ENCODE results near the gene TUSC2. TPM values are rescaled to one million over a fixed set of nuclear protein-coding genes. Genes with fewer than 3 reads are reported as not detected.
"Not testable (repeated sequence)": the region's sequence is repeated elsewhere in the genome, so short reads cannot be mapped to it uniquely, and the experiment has no call there.

The TUSC2 gene
- total RNA-seq, 1 donor from 2014 or later, result 32.9 TPM

DNA sequence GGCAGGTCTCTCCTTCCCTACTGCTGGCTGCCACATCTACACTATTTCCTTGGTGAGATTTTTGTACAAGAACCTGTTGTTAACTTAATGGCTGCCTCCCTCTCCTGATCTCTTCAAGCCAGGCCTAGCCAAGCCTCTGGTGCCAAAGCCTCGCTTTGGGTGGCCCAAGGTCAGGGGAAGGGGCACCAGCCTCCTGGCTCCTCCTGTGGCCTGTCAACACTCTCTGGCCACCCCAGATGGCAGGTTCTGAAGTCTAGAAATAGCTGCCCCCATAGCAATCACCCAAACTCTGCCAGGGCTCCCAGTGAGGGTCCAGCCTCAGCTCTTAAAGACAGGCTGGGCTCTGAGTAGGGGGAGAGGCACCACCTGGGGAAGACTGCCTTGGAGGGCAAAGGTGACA lies 40.8 kb downstream of the TUSC2 start:
- H3K27ac ChIP-seq (replicated peaks), result peak overlapping the region; percentile 86
- H3K4me3 ChIP-seq, result peak overlapping the region; percentile 9
- TF ChIP-seq, protein P1, sequence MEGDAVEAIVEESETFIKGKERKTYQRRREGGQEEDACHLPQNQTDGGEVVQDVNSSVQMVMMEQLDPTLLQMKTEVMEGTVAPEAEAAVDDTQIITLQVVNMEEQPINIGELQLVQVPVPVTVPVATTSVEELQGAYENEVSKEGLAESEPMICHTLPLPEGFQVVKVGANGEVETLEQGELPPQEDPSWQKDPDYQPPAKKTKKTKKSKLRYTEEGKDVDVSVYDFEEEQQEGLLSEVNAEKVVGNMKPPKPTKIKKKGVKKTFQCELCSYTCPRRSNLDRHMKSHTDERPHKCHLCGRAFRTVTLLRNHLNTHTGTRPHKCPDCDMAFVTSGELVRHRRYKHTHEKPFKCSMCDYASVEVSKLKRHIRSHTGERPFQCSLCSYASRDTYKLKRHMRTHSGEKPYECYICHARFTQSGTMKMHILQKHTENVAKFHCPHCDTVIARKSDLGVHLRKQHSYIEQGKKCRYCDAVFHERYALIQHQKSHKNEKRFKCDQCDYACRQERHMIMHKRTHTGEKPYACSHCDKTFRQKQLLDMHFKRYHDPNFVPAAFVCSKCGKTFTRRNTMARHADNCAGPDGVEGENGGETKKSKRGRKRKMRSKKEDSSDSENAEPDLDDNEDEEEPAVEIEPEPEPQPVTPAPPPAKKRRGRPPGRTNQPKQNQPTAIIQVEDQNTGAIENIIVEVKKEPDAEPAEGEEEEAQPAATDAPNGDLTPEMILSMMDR (IDR thresholded peaks at IDR 0.05; ENCODE audit: borderline replicate concordance), result no peak
- H3K9me3 ChIP-seq (replicated peaks), result no peaks in the 10 kb centered on the region
- peak; percentile 63 for DNase-seq
- H3K27me3 ChIP-seq (ENCODE audit: low read depth), result no peaks in the 10 kb centered on the region
- peaks cover 29% of the 10 kb centered on the region for H3K36me3 ChIP-seq
- intact Hi-C loops (cut with micrococcal nuclease), result no loop called here
- H3K4me1 ChIP-seq, result peaks cover 53% of the 10 kb centered on the region

DNA sequence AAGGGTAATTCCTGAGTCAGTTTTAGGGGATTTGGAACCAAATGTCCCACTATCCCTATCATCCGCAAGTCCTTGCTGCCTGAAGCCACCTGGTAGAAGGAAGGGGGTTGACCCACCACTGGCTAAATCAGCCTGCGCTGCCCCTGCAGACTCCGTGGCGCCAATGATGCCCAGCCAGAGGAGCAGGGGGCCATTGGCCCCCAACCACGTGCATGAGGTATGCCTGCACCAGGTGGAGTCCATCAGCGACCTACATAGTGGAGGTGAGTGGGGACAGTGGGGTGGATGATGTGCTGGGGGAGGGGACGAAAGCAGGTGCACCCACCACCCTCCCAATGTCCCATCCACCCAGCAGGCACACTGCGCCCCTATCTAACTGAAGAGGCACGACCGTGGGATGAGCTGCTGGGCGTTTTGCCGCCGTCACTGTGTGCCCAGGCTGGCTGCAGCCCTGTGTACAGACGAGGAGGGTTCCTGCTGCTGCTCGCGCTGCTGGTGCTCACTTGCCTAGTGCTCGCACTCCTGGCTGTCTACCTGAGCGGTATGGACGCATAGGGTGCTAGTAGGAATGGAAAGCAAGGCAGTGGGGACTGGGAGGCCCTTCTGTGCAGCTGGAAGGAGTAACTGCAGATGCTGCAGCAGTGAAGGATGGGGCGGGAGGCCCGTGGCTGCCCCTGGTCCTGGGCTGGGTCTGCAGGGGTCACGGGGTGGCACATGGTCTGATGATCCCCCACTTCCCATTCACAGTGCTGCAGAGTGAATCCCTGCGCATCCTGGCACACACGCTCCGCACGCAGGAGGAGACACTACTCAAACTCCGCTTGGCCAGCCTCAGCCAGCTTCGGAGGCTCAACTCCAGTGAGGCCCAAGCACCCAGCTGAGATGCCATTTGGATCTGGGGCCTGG lies 41.4 kb downstream of the TUSC2 start:
- no peaks in the 10 kb centered on the region for H3K27me3 ChIP-seq (ENCODE audit: low read depth)
- no peaks in the 10 kb centered on the region for H3K9me3 ChIP-seq (replicated peaks)
- peaks cover 47% of the 10 kb centered on the region for H3K4me1 ChIP-seq
- peak; percentile 9 for DNase-seq
- peak overlapping the region; percentile 9 for H3K4me3 ChIP-seq
- H3K36me3 ChIP-seq, result peaks cover 29% of the 10 kb centered on the region
- intact Hi-C loops (cut with micrococcal nuclease), result no loop called here
- peak overlapping the region; percentile 86 for H3K27ac ChIP-seq (replicated peaks)
- TF ChIP-seq, protein P1 (IDR thresholded peaks at IDR 0.05; ENCODE audit: borderline replicate concordance), result no peak

DNA sequence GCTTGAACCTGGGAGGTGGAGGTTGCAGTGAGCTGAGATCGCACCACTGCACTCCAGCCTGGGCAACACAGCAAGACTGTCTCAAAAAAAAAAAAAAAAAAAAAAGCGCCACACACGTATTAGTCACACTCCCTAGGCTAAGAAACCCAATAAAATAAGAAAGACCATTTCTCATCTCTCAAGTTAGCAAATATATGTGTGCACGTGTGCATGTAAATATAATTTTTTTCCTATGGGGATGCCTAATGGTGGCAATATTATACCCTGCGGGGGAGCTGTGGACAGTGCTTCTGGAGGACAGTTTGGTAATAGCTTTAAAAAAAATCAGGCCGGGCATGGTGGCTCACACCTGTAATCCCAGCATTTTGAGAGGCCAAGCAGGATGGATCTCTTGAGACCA lies 43.9 kb downstream of the TUSC2 start:
- H3K27me3 ChIP-seq (ENCODE audit: low read depth); intact Hi-C loops (cut with micrococcal nuclease); DNase-seq; H3K9me3 ChIP-seq (replicated peaks); H3K4me3 ChIP-seq; H3K27ac ChIP-seq (replicated peaks): not testable (repeated sequence)
- H3K36me3 ChIP-seq, result peaks cover 14% of the 10 kb centered on the region
- H3K4me1 ChIP-seq, result peaks cover 51% of the 10 kb centered on the region

DNA sequence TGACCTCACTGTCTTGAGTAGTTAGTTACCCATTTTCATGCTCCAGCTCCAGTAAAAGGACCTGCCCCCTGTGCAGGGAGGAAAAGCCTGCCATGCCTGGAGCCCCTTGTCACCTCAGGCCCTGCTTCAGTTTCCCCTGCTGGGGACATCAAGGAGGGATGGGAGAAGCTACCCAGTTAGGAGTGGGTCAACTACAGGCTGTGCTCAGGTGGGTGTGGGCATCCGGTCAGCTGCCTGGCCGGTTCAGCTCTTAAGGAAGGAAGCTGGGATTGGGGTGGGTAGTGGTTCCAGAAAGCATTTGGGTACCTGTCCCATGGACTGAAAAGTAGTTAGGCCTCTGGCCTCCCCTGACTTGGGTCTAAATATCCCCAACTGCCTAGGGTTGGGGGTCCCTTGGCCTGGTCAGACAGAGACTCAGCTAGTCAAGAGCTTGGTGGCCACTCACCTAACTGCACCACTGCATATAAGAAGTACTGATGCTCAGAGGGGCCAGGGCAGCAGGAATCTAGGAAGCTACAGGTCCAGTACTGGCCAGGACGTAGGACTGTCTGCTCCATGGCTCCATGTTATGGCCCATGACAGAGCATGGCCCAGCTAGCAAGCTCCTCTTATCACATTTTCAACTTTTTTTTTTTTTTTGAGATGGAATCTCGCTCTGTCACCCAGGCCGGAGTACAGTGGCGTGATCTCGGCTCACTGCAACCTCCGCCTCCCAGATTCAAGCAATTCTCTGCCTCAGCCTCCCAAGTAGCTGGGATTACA lies 48.6 kb downstream of the TUSC2 start:
- Histone ChIP-seq H3K4me3 (peak overlapping the region; percentile 62), H3K9me3 (replicated peaks) (no peaks in the 10 kb centered on the region), H3K36me3 (no peaks in the 10 kb centered on the region), H3K4me1 (peaks cover 44% of the 10 kb centered on the region), H3K27me3 (ENCODE audit: low read depth) (peaks cover 22% of the 10 kb centered on the region), H3K27ac (replicated peaks) (peak overlapping the region; percentile 89)
- intact Hi-C loops (cut with micrococcal nuclease), result loop anchor here (10.0 kb wide), 1 partner anchor 85 kb away; the partner anchor contains the start of gene GNAT1
- DNase-seq, result no peak
- TF ChIP-seq, protein P1 (IDR thresholded peaks at IDR 0.05; ENCODE audit: borderline replicate concordance), result no peak

DNA sequence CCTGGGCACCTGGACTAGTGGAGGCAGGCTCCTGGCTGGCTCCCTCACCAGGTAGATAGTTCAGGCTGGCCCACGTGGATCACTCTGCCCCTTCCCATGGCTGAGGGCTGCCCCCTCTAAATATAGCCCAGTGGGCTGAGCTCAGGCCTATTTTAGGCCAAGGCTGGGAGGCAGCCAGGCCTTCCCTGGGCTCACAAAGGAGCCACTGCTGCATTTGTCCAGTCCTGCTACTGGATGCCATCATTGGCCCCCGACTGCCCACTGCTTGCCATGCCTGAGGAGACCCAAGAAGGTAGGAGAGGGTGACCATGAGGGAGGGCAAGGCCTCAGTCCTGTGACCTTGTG lies 49.2 kb downstream of the TUSC2 start, which contains the start of gene LSMEM2:
Gene LSMEM2, plus strand, starts transcription at position 208 of the 345 bp plus-strand sequence. Its CDS starts 27 bp downstream, at position 235.
- TF ChIP-seq, protein P1 (IDR thresholded peaks at IDR 0.05; ENCODE audit: borderline replicate concordance), result no peak
- peak within 1 kb of the TSS; percentile 62 for H3K4me3 ChIP-seq
- peaks cover 50% of the 10 kb centered on the region for H3K4me1 ChIP-seq
- H3K9me3 ChIP-seq (replicated peaks), result no peaks in the 10 kb centered on the region
- peak within 1 kb of the TSS; percentile 89 for H3K27ac ChIP-seq (replicated peaks)
- peaks cover 26% of the 10 kb centered on the region for H3K27me3 ChIP-seq (ENCODE audit: low read depth)
- peak; percentile 66 for DNase-seq
- H3K36me3 ChIP-seq, result no peaks in the 10 kb centered on the region
- intact Hi-C loops (cut with micrococcal nuclease), result loop anchor here (10.0 kb wide), 1 partner anchor 84 kb away; the partner anchor contains the start of gene GNAT1
